Measurements from ENCODE around the gene DNAH8.
A peak's percentile ranks its signal among the peaks of the same experiment; 100 is the strongest.

DNAH8 gene

GRCh38 chr6:38974389-38975151 is 259.5 kb downstream of the DNAH8 start:
- DNase-seq (ENCODE audit: low spot score), result no peak

DNA sequence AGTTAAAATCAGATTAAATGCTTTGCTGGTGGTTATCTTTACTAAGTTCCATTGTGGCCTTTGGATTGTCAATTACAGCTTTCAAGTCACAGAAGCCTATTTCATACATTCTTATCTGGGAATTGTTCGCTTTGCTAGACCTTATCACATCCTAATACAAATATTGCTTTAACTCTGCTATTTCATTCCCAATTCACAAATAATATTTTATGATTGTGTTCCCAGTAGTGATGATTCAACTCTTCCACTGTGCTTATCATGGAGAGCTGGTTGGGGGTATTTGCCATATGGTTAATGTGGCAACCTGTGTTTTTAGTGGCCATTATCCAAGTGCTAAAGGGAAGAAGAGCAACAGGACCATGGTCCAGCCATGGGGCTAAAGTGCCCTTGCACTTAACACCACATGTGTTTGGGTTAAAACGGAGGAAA is 260.5 kb downstream of the DNAH8 start:
- DNase-seq (ENCODE audit: low spot score), result no peak

DNA sequence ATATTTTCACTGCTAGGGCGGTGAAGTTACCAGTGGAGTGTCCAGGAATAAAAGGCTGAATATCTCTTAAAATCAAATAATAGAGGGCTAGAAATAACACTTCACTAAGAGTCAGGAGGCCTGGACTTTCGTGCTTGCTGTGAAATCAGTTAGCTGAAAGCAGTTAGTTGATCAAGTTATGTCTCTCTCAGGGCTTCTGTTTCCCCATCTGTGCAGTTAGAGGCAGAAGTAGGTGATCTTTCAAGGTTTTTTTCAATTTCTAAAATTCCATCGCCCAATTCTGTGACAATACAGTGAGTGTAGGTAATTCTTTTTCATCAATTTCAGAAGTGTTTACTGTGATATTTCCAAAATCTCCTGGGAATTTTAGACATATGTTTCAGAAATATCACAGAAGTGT is 260.9 kb downstream of the DNAH8 start:
- no peak for DNase-seq (ENCODE audit: low spot score)

- DNase-seq (ENCODE audit: low spot score), result no peak
Measured at GRCh38 chr6:38976801-38977500, 261.8 kb downstream of the DNAH8 start.

- no peak for DNase-seq (ENCODE audit: low spot score)
Measured at GRCh38 chr6:38978139-38978704, 263.1 kb downstream of the DNAH8 start.

GRCh38 chr6:38982470-38982869 is 267.4 kb downstream of the DNAH8 start:
- DNase-seq (ENCODE audit: low spot score), result no peak

DNA sequence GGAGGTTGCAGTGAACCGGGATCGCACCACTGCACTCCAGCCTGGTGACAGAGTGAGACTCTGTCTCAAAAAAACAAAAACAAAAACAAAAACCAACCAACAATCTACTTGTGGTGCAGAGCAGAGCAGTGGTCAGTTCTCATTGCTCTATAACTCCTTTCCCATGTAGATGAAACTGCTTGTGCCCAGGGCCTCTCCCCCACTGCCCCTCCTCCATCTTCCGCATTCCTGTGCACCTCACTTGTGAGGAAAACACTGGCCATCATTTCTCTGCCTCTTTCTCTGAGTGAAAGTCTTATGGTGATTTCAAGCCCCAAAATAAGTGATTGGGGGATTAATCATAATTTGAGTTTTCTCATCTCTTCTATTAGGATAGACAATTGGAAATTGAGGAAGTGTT is 269.6 kb downstream of the DNAH8 start:
- no peak for DNase-seq (ENCODE audit: low spot score)

DNA sequence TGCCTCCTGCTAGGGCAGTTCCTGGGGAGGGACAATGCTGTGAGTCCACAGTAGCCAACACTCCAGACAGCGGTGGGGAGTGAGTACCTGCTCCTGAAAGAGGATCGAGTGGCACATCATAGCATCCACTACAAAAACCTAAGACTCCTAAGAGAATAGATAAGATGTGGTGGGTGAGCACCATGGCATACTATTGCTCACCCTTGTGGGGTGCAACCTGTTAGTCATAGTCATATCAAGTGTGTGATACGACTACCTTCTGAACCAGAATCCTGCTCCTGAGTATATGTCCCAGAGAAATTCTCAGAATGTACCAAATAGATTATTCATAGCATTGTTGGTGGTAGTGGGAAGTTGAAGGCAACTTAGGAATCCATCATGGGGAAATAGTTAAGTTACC is 270.7 kb downstream of the DNAH8 start:
- DNase-seq (ENCODE audit: low spot score), result no peak

DNA sequence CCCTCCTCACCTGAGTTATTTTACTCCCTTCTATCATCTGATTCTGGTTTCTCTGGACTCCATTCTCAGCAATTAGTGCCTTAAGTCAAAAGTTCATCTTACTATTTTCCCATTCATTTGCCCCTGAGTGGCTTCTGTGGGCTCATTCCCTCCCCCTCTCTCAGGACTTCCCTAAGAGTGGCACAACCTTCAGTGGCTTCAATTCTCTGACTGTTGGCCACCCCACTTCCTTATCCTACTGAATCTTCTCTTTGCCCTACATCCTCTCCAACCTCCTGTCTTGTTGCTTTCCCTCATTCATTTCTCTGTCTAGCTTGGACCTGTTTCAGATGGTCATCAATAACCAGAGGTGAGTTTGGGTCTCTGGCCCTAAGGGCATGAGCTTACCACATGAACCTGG is 272.4 kb downstream of the DNAH8 start:
- DNase-seq (ENCODE audit: low spot score), result no peak

- DNase-seq (ENCODE audit: low spot score), result no peak
Measured at GRCh38 chr6:38988736-38989449, 273.8 kb downstream of the DNAH8 start.

DNA sequence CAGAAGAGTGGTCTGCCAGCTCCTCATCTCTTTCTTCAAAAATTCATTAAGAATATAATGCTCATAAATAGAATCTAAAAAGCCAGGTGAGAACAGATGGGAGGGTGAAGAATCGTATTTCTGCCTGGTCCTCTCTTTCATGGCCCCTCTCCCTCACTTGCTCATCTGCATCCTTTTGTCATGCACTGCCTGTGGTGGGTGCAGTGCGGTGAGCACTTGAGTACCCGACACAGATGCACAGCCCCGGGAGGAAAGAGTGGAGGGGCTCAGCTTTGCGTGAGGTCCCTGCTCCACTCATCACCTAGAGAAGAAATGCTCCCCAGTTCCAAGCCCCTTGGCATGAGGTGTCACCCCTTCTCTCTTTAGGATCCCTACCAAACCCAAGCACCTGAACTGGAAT is 275.4 kb downstream of the DNAH8 start:
- DNase-seq (ENCODE audit: low spot score), result no peak

GRCh38 chr6:38996676-38997075 is 281.6 kb downstream of the DNAH8 start:
- DNase-seq (ENCODE audit: low spot score), result no peak

- DNase-seq (ENCODE audit: low spot score), result peak; percentile 59
Measured at GRCh38 chr6:38997128-38997761, 282.1 kb downstream of the DNAH8 start.

DNA sequence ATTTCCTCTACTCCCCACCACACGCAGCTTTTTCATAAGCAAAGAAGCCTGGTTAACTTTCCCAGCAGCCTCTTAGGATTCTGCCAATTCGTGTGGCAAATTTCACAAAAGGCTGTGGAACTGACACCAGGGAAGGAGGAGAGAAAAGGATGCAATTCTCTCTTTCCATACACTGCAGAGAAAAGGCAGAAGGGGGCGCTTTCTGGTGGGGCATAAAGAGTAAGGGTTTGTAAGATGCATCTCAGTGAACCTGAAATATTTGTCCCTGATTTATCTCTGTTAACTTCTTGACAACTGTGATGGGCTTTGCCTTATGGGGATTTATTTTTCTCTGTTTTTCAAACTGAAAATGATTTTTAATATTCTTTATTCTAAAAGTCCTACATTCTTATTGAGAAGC is 288.0 kb downstream of the DNAH8 start:
- DNase-seq (ENCODE audit: low spot score), result no peak

- DNase-seq (ENCODE audit: low spot score), result no peak
Measured at GRCh38 chr6:39003492-39003891, 288.4 kb downstream of the DNAH8 start.

- DNase-seq (ENCODE audit: low spot score), result no peak
Measured at GRCh38 chr6:39004801-39005200, 289.7 kb downstream of the DNAH8 start.

DNA sequence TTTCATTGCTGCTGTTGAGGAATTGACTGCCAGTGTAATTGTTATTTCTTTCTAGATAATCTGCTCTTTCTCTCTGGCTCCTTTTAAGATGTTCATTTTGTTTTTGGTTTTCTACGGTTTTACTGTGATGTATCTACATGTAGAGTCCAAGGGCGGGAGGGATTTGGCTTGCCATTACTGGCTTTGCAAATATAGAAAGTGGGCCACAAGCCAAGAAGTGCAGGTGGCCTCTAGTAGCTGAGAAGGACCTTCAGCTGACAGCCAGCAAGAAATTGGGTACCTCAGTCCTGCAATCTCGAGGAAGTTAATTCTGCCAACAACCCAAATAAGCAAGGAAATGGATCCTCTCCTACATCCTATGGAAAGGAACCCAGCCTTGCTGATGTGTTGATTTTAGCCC is 290.7 kb downstream of the DNAH8 start:
- no peak for DNase-seq (ENCODE audit: low spot score)

DNA sequence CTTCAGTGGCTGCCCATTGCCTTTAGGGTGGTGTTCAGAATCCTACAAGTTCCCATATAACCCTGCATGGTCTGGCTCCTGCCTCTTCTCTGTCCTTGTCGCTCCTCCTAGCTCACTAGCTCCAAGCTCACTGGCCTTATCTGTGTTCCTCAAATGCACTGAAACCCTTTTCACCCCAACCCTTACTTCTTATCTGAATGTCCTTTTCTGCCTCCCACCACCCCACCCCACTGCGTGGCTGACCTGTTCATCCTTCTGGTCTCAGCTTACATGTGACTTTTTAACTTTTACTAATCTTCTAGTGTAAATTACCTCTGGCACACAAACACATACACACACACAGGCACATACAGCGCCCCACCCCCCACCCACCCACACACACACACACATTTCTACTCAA is 292.5 kb downstream of the DNAH8 start:
- DNase-seq (ENCODE audit: low spot score), result no peak

DNA sequence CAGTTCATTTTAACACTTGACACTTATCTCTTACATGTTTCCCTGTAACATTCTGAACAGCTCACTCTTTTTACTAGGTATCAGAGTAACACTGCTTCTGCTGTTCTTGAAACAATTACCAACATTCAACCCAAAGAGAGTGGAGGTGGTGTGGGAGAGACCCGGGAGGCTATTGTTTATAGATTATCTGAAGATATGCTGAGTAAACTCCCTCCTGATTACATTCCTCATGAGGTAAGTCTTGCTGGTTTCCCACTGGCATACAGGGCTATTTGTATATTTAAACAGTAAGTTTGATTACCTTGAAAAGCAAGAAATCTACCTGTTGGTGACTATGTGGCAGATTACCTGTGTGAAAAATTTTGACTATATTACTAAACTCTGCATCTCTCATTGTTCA is 293.6 kb downstream of the DNAH8 start:
- no peak for DNase-seq (ENCODE audit: low spot score)

DNA sequence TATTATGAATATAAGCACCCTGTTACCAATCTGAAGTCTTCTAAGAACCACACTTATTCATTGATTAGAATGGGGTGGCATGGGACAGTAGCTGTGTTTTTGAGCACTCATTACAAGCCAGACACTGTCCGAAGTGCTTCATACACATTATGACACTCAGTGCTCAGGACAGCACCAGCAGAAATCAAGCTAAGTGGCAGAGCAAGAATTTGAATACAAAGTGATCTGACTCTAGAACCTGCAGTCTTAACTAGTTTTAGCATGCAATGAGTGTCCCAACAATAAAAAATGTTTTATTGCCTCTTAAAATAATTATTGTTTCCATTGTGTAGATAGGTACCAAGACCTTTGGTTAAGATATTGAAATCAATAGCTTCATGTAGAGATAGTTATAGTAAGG is 294.4 kb downstream of the DNAH8 start:
- no peak for DNase-seq (ENCODE audit: low spot score)

DNA sequence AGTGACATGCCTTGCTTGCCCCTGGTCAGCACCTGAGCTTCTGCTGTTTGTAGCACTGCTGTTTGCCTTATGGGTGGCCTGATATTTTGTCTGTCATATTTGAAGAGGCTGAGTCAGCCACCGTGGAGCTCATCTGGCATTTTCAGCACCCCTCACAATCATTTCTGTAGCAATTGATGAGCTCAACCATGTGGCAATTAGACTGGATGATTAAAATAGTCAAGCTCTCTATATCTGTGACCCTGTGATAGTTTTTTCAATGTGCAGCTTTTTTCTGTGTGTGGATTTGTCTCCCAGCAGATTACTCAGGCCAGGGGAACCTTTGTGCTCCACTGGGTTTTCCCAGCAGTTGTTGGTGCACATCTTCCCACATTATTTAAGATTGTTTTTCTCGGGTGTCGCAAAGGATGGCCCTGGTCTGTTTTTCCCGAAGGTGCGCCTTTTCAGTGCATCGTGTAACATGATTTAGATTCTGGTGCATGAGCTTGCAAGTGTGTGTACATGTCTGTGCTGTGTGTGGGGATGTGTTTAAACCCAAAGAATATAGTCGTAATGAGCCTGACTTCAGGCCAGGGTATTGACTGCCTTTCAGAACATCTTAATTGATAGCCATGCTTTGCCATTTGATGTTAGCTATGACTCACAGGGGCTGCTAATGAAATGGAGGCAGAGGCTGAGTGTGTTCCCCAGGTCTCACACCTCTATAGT is 301.9 kb downstream of the DNAH8 start:
- no peak for DNase-seq (ENCODE audit: low spot score)

GRCh38 chr6:39017547-39017880 is 302.4 kb downstream of the DNAH8 start:
- no peak for DNase-seq (ENCODE audit: low spot score)

All from ecto neural progenitor cell (in vitro differentiated cells).